GM12878 (cell line): Measurements from ENCODE around the gene CRAMP1. TPM values are rescaled to one million over a fixed set of nuclear protein-coding genes. Genes with fewer than 3 reads are reported as not detected.

Experiments used
- ATAC-seq: fragments of 200-7000 bp; cut with Tn5 transposase; 3 replicates; pipeline ENCODE4 v1.9.1; 2020; ENCODE audit warnings: mild to moderate bottlenecking, moderate library complexity
- BruUV-seq: library from RNA; stranded (reverse); fragments of 400-500 nt; replicated peaks from 2 replicates; lab custom pipeline; 2021; lab: Mats Ljungman, UMichigan
- CTCF ChIA-PET: fragments of 300-600 bp; sonication (Branson Sonifier 250); formaldehyde crosslinking; extraction: SDS; loops from one replicate; lab custom pipeline; 2021; ENCODE audit warnings: inconsistent platforms; lab: Yijun Ruan, JAX
- POLR2A ChIA-PET: fragments of 350-600 bp; formaldehyde crosslinking; extraction: SDS; loops from one replicate; lab custom pipeline; 2021; ENCODE audit warnings: inconsistent platforms; lab: Charles Lee
- RAD21 ChIA-PET: fragments of 300-600 bp; sonication (Branson Sonifier 250); formaldehyde crosslinking; loops from one replicate; lab custom pipeline; 2023; ENCODE audit warnings: antibody characterized with exemption; ENCODE audit not compliant: unreplicated experiment; lab: Charles Lee
- SMC1A ChIA-PET: fragments of 300-600 bp; sonication (Branson Sonifier 250); formaldehyde crosslinking; loops from one replicate; lab custom pipeline; 2023; ENCODE audit not compliant: unreplicated experiment, uncharacterized antibody; lab: Charles Lee
- DNase-seq: peaks from one replicate; pipeline ENCODE4 v3.0.0-alpha.2; 2011; ENCODE audit warnings: low read depth, low spot score
- FAIRE-seq: peaks from 3 replicates; lab custom pipeline; 2011; peaks lifted over from hg19 to GRCh38; lab: Jason Lieb, UNC
- H2AFZ ChIP-seq: 2 replicates; pipeline ENCODE4 v1.6.0; 2011; ENCODE audit warnings: low read depth, low read length, control low read depth; ENCODE audit not compliant: control insufficient read depth
- H3K27ac ChIP-seq: 2 replicates; pipeline ENCODE4 v1.5.1; 2011; ENCODE audit warnings: control low read depth; ENCODE audit not compliant: control insufficient read depth, insufficient read depth
- H3K27me3 ChIP-seq, 2 experiments: replicated peaks in 1 of 2; 2 replicates each; pipeline versions ENCODE4 v1.6.0 to v1.6.1; 2011; ENCODE audit warnings: low read length in 1 of 2; ENCODE audit not compliant: control insufficient read depth in 2 of 2, insufficient read depth in 2 of 2
- H3K36me3 ChIP-seq, 2 experiments: 2 replicates each; pipeline ENCODE4 v1.5.1; 2011; ENCODE audit warnings: low read length in 1 of 2; ENCODE audit not compliant: control insufficient read depth in 2 of 2, insufficient read depth in 2 of 2
- H3K4me1 ChIP-seq: 2 replicates; pipeline ENCODE4 v1.6.1; 2011; ENCODE audit warnings: mild to moderate bottlenecking, low read length, moderate library complexity, mixed read lengths; ENCODE audit not compliant: control insufficient read depth, insufficient read depth
- H3K4me2 ChIP-seq: 2 replicates; pipeline ENCODE4 v1.6.0; 2011; ENCODE audit warnings: control low read depth; ENCODE audit not compliant: control insufficient read depth, insufficient read depth
- H3K4me3 ChIP-seq: fragments of 200-600 bp; sonication (generic); 2 replicates; pipeline ENCODE4 v1.5.1; 2016
- H3K79me2 ChIP-seq: 2 replicates; pipeline ENCODE4 v1.6.0; 2011; ENCODE audit warnings: low read length; ENCODE audit not compliant: control insufficient read depth, insufficient read depth
- H3K9ac ChIP-seq: 2 replicates; pipeline ENCODE4 v1.8.0; 2011; ENCODE audit warnings: low read length, control low read depth, mixed read lengths; ENCODE audit not compliant: control insufficient read depth, insufficient read depth
- H3K9me3 ChIP-seq: replicated peaks from 3 replicates; pipeline ENCODE4 v1.5.1; 2011; ENCODE audit warnings: mild to moderate bottlenecking, low read length; ENCODE audit not compliant: control insufficient read depth, insufficient read depth
- H4K20me1 ChIP-seq: 2 replicates; pipeline ENCODE4 v1.6.0; 2011; ENCODE audit not compliant: control insufficient read depth, insufficient read depth
- ASH2L ChIP-seq: fragments of 300-600, 200-600 bp; sonication (generic); IDR thresholded peaks from 2 replicates; pipeline ENCODE4 v1.6.1; 2017; ENCODE audit warnings: low read depth, mild to moderate bottlenecking, borderline replicate concordance
- BCL11A ChIP-seq: IDR thresholded peaks from 2 replicates; pipeline ENCODE4 v1.6.1; 2011; ENCODE audit warnings: low read depth, low read length
- BCL3 ChIP-seq: IDR thresholded peaks from 2 replicates; pipeline ENCODE4 v1.6.1; 2011; ENCODE audit warnings: borderline replicate concordance, low read depth, mild to moderate bottlenecking, moderate library complexity, low read length; ENCODE audit not compliant: insufficient read depth, poor library complexity, severe bottlenecking
- CREM ChIP-seq: IDR thresholded peaks from 2 replicates; pipeline ENCODE4 v1.6.1; 2014; ENCODE audit warnings: antibody characterized with exemption, low read depth
- DPF2 ChIP-seq: fragments of 450-650 bp; IDR thresholded peaks from 2 replicates; pipeline ENCODE4 v1.6.1; 2017; ENCODE audit warnings: mild to moderate bottlenecking
- FOS ChIP-seq: IDR thresholded peaks from 3 replicates; pipeline ENCODE4 v1.6.1; 2011; ENCODE audit warnings: borderline replicate concordance; ENCODE audit not compliant: insufficient read length; ENCODE audit errors: extremely low read depth
- MAX ChIP-seq: IDR thresholded peaks from 2 replicates; pipeline ENCODE4 v1.6.1; 2012; ENCODE audit warnings: low read depth, low read length, improper control_type of control experiment
- MEF2B ChIP-seq: fragments of 450-650 bp; IDR thresholded peaks from 2 replicates; pipeline ENCODE4 v1.6.1; 2018; ENCODE audit warnings: mild to moderate bottlenecking, moderate library complexity; ENCODE audit not compliant: partially characterized antibody, poor library complexity, severe bottlenecking
- NR2C1 ChIP-seq: fragments of 450-650 bp; IDR thresholded peaks from 2 replicates; pipeline ENCODE4 v1.6.1; 2017; ENCODE audit warnings: antibody characterized with exemption, mild to moderate bottlenecking, moderate library complexity
- PAX5 ChIP-seq: IDR thresholded peaks from 2 replicates; pipeline ENCODE4 v1.6.1; 2011; ENCODE audit warnings: low read depth, low read length, borderline replicate concordance
- RFX5 ChIP-seq: IDR thresholded peaks from 2 replicates; pipeline ENCODE4 v1.6.1; 2011; ENCODE audit warnings: low read depth, low read length, improper control_type of control experiment
- SKIL ChIP-seq: fragments of 450-650 bp; IDR thresholded peaks from 2 replicates; pipeline ENCODE4 v1.6.1; 2017; ENCODE audit warnings: mild to moderate bottlenecking, low read depth, inconsistent platforms; ENCODE audit not compliant: poor library complexity, severe bottlenecking
- ZNF622 ChIP-seq: fragments of 450-650 bp; IDR thresholded peaks from 2 replicates; pipeline ENCODE4 v1.6.1; 2017; ENCODE audit warnings: mild to moderate bottlenecking, inconsistent platforms
- WGBS: methylation state at CpG from one replicate; pipeline ENCODE4 v1.1.6; 2016; ENCODE audit warnings: low lambda C conversion rate; ENCODE audit not compliant: insufficient replicate concordance, insufficient coverage; ENCODE audit errors: missing lambda C conversion rate; 5-methylcytosine and 5-hydroxymethylcytosine counted together
- in situ Hi-C: fragments of 300-500 bp; cut with MboI; formaldehyde crosslinking; loops from 9 replicates; pipeline ENCODE4 v1.14.3; 2018; ENCODE audit warnings: mixed read lengths
- intact Hi-C: fragments of 100-400 bp; cut with micrococcal nuclease; formaldehyde crosslinking; loops from one replicate; pipeline ENCODE4 v1.14.2; 2022; ENCODE audit not compliant: unreplicated experiment
- polyA plus RNA-seq, 11 experiments: library from polyadenylated mRNA; depleted of rRNA in 4 of 11; unstranded in 6 of 11; stranded (reverse) in 5 of 11; fragments of >200 nt; fragmentation: Nextera tagmentation in 4 of 11; fragmentation: Illumina TruSeq in 1 of 11; extraction: Ambion mirVana in 4 of 11; extraction: Trizol in 1 of 11; gene quantifications; 1 replicate in 1 of 11; 2 replicates in 10 of 11; pipeline versions ENCODE4 v1.2.1 to v1.2.3, GENCODE V29; 2011 to 2016; ENCODE audit warnings: inconsistent platforms in 2 of 11, missing spikeins in 2 of 11, low read depth in 1 of 11
- total RNA-seq, 4 experiments: library from RNA; depleted of rRNA in 3 of 4; stranded (reverse); fragments of >200 nt in 3 of 4; fragmentation: Illumina TruSeq in 1 of 4; extraction: Trizol in 1 of 4; gene quantifications; 2 replicates each; pipeline versions ENCODE4 v1.2.1 to v1.2.3, GENCODE V29; 2013 to 2021

Gene CRAMP1
- total and polyA plus RNA-seq, 10 of the 15 experiments (the other 5 are each of a cell fraction or from before 2014, with no cell fraction given), result 0.37 to 9.8 (median 3.9) TPM

GRCh38 chr16:1655269-1655807 is 43.2 kb downstream of the CRAMP1 start (continued):
- TF ChIP-seq MAX (no peak), ZNF622 (no peak), FOS (no peak), DPF2 (no peak), PAX5 (no peak)

- ATAC-seq (no peak), DNase-seq (no peak), FAIRE-seq (no peak)
- H3K27me3 ChIP-seq, result no peaks in the 10 kb centered on the region
- no peaks in the 10 kb centered on the region; the same call in 1 of the 2 replicates for H3K4me1 ChIP-seq
- RAD21 ChIA-PET, result no interaction called here
- SMC1A ChIA-PET, result no interaction called here
- CTCF ChIA-PET, result no interaction called here
- peaks cover 3 to 26% of the 10 kb centered on the region in 2 experiments; a peak in 3 of 4 replicates for H3K36me3 ChIP-seq
- H3K4me3 ChIP-seq, result no peak overlapping the region
- in situ Hi-C loops (no loop called here), intact Hi-C loops (no loop called here)
- no TSS peak for BruUV-seq
- no peak overlapping the region for H3K9ac ChIP-seq
- H2AFZ ChIP-seq, result no peak overlapping the region
- H3K9me3 ChIP-seq, result no peaks in the 10 kb centered on the region
- TF ChIP-seq SKIL (no peak), CREM (no peak), BCL11A (no peak), DPF2 (no peak), ASH2L (no peak), BCL3 (no peak), NR2C1 (no peak), RFX5 (no peak), MEF2B (no peak)
- no peak overlapping the region for H3K27ac ChIP-seq
- 97% methylated on average over 46 of the region's 52 CpGs for WGBS
- POLR2A ChIA-PET, result no interaction called here
- no peak overlapping the region for H3K4me2 ChIP-seq
- H4K20me1 ChIP-seq, result no peaks in the 10 kb centered on the region; the same call in 1 of the 2 replicates
- H3K79me2 ChIP-seq, result no peaks in the 10 kb centered on the region
Measured at GRCh38 chr16:1655909-1656807, 44.0 kb downstream of the CRAMP1 start.
